Activated gamma-delta T cell (primary cell): ENCODE data around the gene STXBP1.
A peak's percentile ranks its signal among the peaks of the same experiment; 100 is the strongest.

Source experiments
- DNase-seq: peaks from one replicate; lab custom pipeline; 2025; lab: John Stamatoyannopoulos, UW

Gene STXBP1

GRCh38 chr9:127714951-127715469, 102.9 kb downstream of the STXBP1 start:
- no peak for DNase-seq

- peak; percentile 93 for DNase-seq
Observed at GRCh38 chr9:127715470-127716337, 103.6 kb downstream of the STXBP1 start, which contains the start of the genes PTRH1 and TTC16. TSS of gene PTRH1 (minus strand) at chr9:127715663. CDS start at chr9:127715639, 24 bp downstream. TSS of gene TTC16 (plus strand) at chr9:127716079. CDS start at chr9:127716146, 67 bp downstream.

GRCh38 chr9:127716412-127716811, 104.3 kb downstream of the STXBP1 start:
- DNase-seq: no peak

- DNase-seq: no peak
Observed at GRCh38 chr9:127717766-127718165, 105.7 kb downstream of the STXBP1 start.

- DNase-seq: no peak
Observed at GRCh38 chr9:127720031-127720864, 108.2 kb downstream of the STXBP1 start.

- no peak for DNase-seq
Observed at GRCh38 chr9:127720865-127721227, 108.8 kb downstream of the STXBP1 start.

GRCh38 chr9:127721391-127721821, 109.3 kb downstream of the STXBP1 start:
- DNase-seq: no peak

GRCh38 chr9:127722055-127722745, 110.1 kb downstream of the STXBP1 start:
- DNase-seq: no peak

GRCh38 chr9:127723013-127723412, 110.9 kb downstream of the STXBP1 start:
- no peak for DNase-seq

- no peak for DNase-seq
Observed at GRCh38 chr9:127723444-127723843, 111.4 kb downstream of the STXBP1 start.

GRCh38 chr9:127724012-127724411, 111.9 kb downstream of the STXBP1 start:
- no peak for DNase-seq

GRCh38 chr9:127726871-127727270, 114.8 kb downstream of the STXBP1 start:
- DNase-seq: no peak

GRCh38 chr9:127728808-127729207, 116.7 kb downstream of the STXBP1 start:
- no peak for DNase-seq

- no peak for DNase-seq
Observed at GRCh38 chr9:127729522-127730256, 117.6 kb downstream of the STXBP1 start.

GRCh38 chr9:127730262-127730661, 118.2 kb downstream of the STXBP1 start:
- DNase-seq: no peak

GRCh38 chr9:127730799-127731410, 118.8 kb downstream of the STXBP1 start:
- no peak for DNase-seq

GRCh38 chr9:127731938-127732337, 119.9 kb downstream of the STXBP1 start:
- DNase-seq: no peak

- DNase-seq: no peak
Observed at GRCh38 chr9:127732444-127732843, 120.4 kb downstream of the STXBP1 start.

- no peak for DNase-seq
Observed at GRCh38 chr9:127733614-127734013, 121.5 kb downstream of the STXBP1 start.

- DNase-seq: no peak
Observed at GRCh38 chr9:127734247-127734746, 122.2 kb downstream of the STXBP1 start.
